HepG2 (cell line): ENCODE measurements around the gene RHBDD1. TPM values are rescaled to one million over a fixed set of nuclear protein-coding genes. Genes with fewer than 3 reads are reported as not detected.
A peak's percentile ranks its signal among the peaks of the same experiment; 100 is the strongest.

Experiments used
- ATF6 ChIP-seq: sonication (generic); formaldehyde crosslinking; conservative IDR thresholded peaks from 2 replicates; pipeline ENCODE4 v1.4.0; 2020; ENCODE audit warnings: missing genetic modification reagents
- ELF3 ChIP-seq: IDR thresholded peaks from 2 replicates; pipeline ENCODE4 v1.6.1; 2016; ENCODE audit warnings: missing genetic modification reagents, missing compliant biosample characterization
- ESRRA ChIP-seq: sonication (generic); formaldehyde crosslinking; IDR thresholded peaks from 2 replicates; pipeline ENCODE4 v1.5.1; 2020; ENCODE audit warnings: mild to moderate bottlenecking, low read depth, missing genetic modification reagents
- HNF4G ChIP-seq, 2 experiments: sonication (generic) in 1 of 2; formaldehyde crosslinking in 1 of 2; IDR thresholded peaks; 2 replicates each; pipeline versions ENCODE4 v1.4.0 to v1.6.1; 2011 to 2020; ENCODE audit warnings: borderline replicate concordance in 2 of 2, low read depth in 2 of 2, mild to moderate bottlenecking in 2 of 2, low read length in 1 of 2, missing genetic modification reagents in 1 of 2, moderate library complexity in 1 of 2
- IKZF4 ChIP-seq: sonication (generic); formaldehyde crosslinking; IDR thresholded peaks from 2 replicates; pipeline ENCODE4 v1.5.1; 2020; ENCODE audit warnings: borderline replicate concordance, mild to moderate bottlenecking, low read depth, missing genetic modification reagents; ENCODE audit errors: not compliant biosample characterization
- MAF1 ChIP-seq: sonication (generic); formaldehyde crosslinking; IDR thresholded peaks from 2 replicates; pipeline ENCODE4 v1.5.0; 2020; ENCODE audit warnings: missing genetic modification reagents, borderline replicate concordance
- MYNN ChIP-seq: sonication (generic); formaldehyde crosslinking; IDR thresholded peaks from 2 replicates; pipeline ENCODE4 v1.4.0; 2020; ENCODE audit warnings: mild to moderate bottlenecking, low read depth, missing genetic modification reagents
- RCOR2 ChIP-seq: IDR thresholded peaks from 2 replicates; pipeline ENCODE4 v1.6.1; 2016; ENCODE audit warnings: missing biosample characterization, missing genetic modification reagents
- REL ChIP-seq: sonication (generic); formaldehyde crosslinking; conservative IDR thresholded peaks from 2 replicates; pipeline ENCODE4 v1.8.0; 2022; ENCODE audit warnings: mild to moderate bottlenecking, missing genetic modification reagents, moderate library complexity
- REPIN1 ChIP-seq: sonication (generic); formaldehyde crosslinking; IDR thresholded peaks from 2 replicates; pipeline ENCODE4 v1.8.0; 2022; ENCODE audit warnings: missing genetic modification reagents, low read depth, mild to moderate bottlenecking, borderline replicate concordance
- RORA ChIP-seq: sonication (generic); formaldehyde crosslinking; IDR thresholded peaks from 2 replicates; pipeline ENCODE4 v1.5.0; 2020; ENCODE audit warnings: mild to moderate bottlenecking, missing genetic modification reagents, moderate library complexity
- TBX3 ChIP-seq: fragments of 450-650 bp; IDR thresholded peaks from 2 replicates; pipeline ENCODE4 v1.6.1; 2017; ENCODE audit warnings: antibody characterized with exemption, mild to moderate bottlenecking, inconsistent platforms, borderline replicate concordance
- XRCC5 ChIP-seq: fragments of 200-400 bp; formaldehyde crosslinking; optimal IDR thresholded peaks from 2 replicates; pipeline ENCODE3; 2017; ENCODE audit warnings: mild to moderate bottlenecking, low read length
- ZFP62 ChIP-seq: sonication (generic); formaldehyde crosslinking; IDR thresholded peaks from 2 replicates; pipeline ENCODE4 v1.4.0; 2020; ENCODE audit warnings: missing genetic modification reagents
- ZGPAT ChIP-seq: IDR thresholded peaks from 2 replicates; pipeline ENCODE4 v1.6.1; 2016; ENCODE audit warnings: mild to moderate bottlenecking
- ZIK1 ChIP-seq: sonication (generic); formaldehyde crosslinking; IDR thresholded peaks from 2 replicates; pipeline ENCODE4 v1.5.0; 2020; ENCODE audit warnings: mild to moderate bottlenecking, low read depth, missing genetic modification reagents, borderline replicate concordance
- ZNF431 ChIP-seq: sonication (generic); formaldehyde crosslinking; IDR thresholded peaks from 2 replicates; pipeline ENCODE4 v1.9.0; 2022; ENCODE audit warnings: missing genetic modification reagents, low read depth, mild to moderate bottlenecking, borderline replicate concordance
- ZNF432 ChIP-seq: sonication (generic); formaldehyde crosslinking; IDR thresholded peaks from 2 replicates; pipeline ENCODE4 v1.5.0; 2020; ENCODE audit warnings: missing genetic modification reagents, mild to moderate bottlenecking, borderline replicate concordance
- polyA plus RNA-seq, 8 experiments: library from polyadenylated mRNA; depleted of rRNA in 3 of 8; stranded (reverse) in 7 of 8; unstranded in 1 of 8; fragments of >200 nt; fragmentation: Illumina TruSeq in 4 of 8; extraction: Trizol in 4 of 8; gene quantifications; 2 replicates each; pipeline versions ENCODE4 v1.2.1 to v1.2.3, GENCODE V29; 2011 to 2016; ENCODE audit warnings: low read depth in 4 of 8, missing spikeins in 1 of 8, mixed read lengths in 1 of 8; ENCODE audit not compliant: insufficient read depth in 1 of 8
- total RNA-seq, 5 experiments: library from RNA; depleted of rRNA; stranded (reverse); fragments of >200 nt; fragmentation: Illumina TruSeq; extraction: Trizol; gene quantifications; 2 replicates each; pipeline ENCODE4 v1.2.3, GENCODE V29; 2016; ENCODE audit warnings: low read depth in 1 of 5
- TF ChIP-seq, protein P1 (sequence below): sonication (generic); formaldehyde crosslinking; IDR thresholded peaks from 2 replicates; pipeline ENCODE4 v1.8.0; 2022; ENCODE audit warnings: mild to moderate bottlenecking, missing genetic modification reagents, moderate library complexity
- TF ChIP-seq, protein P2 (sequence below): sonication (generic); formaldehyde crosslinking; conservative IDR thresholded peaks from 2 replicates; pipeline ENCODE4 v1.8.0; 2022; ENCODE audit warnings: missing genetic modification reagents

The RHBDD1 gene
- total and polyA plus RNA-seq, 2 of the 13 experiments (the other 11 are each of a cell fraction or from before 2014, with no cell fraction given): 8.2 to 9.5 TPM

- TF ChIP-seq ZIK1 (no peak), ELF3 (CRISPR knock-in tag) (no peak), ZGPAT (CRISPR knock-in tag) (peak; percentile 25; the same call in 1 of the 2 replicates), ZNF432 (CRISPR knock-in tag) (no peak), RCOR2 (CRISPR knock-in tag) (no peak), ESRRA (no peak), REPIN1 (CRISPR knock-in tag) (no peak), ZFP62 (no peak), XRCC5 (peak; percentile 37), IKZF4 (peak; percentile 12), HNF4G (IDR thresholded peaks at IDR 0.05; ENCODE audit: borderline replicate concordance, low read depth, low read length) (peak; percentile 15; the same call in 1 of the 2 replicates), HNF4G (CRISPR knock-in tag; IDR thresholded peaks at IDR 0.05; ENCODE audit: borderline replicate concordance, low read depth) (no peak), RORA (CRISPR knock-in tag) (no peak), MAF1 (0 out of 2 replicates have a peak, but pooled peaks have one; percentile 25), ATF6 (CRISPR knock-in tag) (no peak), TBX3 (0 out of 2 replicates have a peak, but pooled peaks have one; percentile 28), MYNN (CRISPR knock-in tag) (no peak), ZNF431 (no peak), REL (CRISPR knock-in tag) (no peak)
- TF ChIP-seq, protein P1, sequence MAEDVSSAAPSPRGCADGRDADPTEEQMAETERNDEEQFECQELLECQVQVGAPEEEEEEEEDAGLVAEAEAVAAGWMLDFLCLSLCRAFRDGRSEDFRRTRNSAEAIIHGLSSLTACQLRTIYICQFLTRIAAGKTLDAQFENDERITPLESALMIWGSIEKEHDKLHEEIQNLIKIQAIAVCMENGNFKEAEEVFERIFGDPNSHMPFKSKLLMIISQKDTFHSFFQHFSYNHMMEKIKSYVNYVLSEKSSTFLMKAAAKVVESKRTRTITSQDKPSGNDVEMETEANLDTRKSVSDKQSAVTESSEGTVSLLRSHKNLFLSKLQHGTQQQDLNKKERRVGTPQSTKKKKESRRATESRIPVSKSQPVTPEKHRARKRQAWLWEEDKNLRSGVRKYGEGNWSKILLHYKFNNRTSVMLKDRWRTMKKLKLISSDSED (CRISPR knock-in tag): no peak
- TF ChIP-seq, protein P2, sequence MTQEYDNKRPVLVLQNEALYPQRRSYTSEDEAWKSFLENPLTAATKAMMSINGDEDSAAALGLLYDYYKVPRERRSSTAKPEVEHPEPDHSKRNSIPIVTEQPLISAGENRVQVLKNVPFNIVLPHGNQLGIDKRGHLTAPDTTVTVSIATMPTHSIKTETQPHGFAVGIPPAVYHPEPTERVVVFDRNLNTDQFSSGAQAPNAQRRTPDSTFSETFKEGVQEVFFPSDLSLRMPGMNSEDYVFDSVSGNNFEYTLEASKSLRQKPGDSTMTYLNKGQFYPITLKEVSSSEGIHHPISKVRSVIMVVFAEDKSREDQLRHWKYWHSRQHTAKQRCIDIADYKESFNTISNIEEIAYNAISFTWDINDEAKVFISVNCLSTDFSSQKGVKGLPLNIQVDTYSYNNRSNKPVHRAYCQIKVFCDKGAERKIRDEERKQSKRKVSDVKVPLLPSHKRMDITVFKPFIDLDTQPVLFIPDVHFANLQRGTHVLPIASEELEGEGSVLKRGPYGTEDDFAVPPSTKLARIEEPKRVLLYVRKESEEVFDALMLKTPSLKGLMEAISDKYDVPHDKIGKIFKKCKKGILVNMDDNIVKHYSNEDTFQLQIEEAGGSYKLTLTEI: no peak
These were observed 36.5 kb upstream of the RHBDD1 start, which contains the start of gene IRS1 (continued) for GRCh38 chr2:226799211-226799975.
